Measurements from ENCODE around the gene TENM4. TPM values are rescaled to one million over a fixed set of nuclear protein-coding genes. Genes with fewer than 3 reads are reported as not detected.

Gene TENM4
- total RNA-seq, 1 experiment from 2014 or later, result 0.39 TPM

DNA sequence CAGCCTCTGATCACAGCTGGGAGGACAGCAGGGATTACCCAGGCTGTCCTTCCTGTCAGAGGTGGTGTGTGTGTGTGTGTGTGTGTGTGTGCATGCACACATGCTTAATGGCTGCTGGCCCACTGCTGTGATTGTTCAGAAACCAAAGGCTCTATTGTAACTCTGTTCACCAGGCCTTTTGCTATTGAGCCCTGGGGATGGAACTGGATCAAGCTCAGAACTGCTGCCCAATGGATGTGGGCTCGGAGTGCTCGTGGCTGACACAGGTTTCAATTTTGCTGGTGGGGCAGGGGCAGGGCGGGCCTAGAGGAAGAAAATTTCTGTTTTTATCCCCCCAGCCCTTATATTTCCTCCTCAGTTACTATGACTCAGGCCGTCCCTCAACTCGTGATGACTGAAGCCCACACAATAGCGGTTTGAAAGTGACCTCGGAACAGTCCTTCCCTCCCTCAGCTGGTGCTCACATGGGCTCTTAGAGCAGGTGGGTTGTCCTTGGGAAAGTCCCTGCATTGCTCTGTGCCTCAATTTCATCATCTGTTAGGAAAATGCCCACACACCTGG, 359.3 kb downstream of the TENM4 start:
- DNase-seq (ENCODE audit: low read depth, low spot score) (no peak), ATAC-seq (no peak)
- in situ Hi-C loops (cut with HindIII; ENCODE audit: low pct_unique_long_range_greater_than_20kb, low sequenced_read_pairs), result no loop called here
- TF ChIP-seq, protein P1, sequence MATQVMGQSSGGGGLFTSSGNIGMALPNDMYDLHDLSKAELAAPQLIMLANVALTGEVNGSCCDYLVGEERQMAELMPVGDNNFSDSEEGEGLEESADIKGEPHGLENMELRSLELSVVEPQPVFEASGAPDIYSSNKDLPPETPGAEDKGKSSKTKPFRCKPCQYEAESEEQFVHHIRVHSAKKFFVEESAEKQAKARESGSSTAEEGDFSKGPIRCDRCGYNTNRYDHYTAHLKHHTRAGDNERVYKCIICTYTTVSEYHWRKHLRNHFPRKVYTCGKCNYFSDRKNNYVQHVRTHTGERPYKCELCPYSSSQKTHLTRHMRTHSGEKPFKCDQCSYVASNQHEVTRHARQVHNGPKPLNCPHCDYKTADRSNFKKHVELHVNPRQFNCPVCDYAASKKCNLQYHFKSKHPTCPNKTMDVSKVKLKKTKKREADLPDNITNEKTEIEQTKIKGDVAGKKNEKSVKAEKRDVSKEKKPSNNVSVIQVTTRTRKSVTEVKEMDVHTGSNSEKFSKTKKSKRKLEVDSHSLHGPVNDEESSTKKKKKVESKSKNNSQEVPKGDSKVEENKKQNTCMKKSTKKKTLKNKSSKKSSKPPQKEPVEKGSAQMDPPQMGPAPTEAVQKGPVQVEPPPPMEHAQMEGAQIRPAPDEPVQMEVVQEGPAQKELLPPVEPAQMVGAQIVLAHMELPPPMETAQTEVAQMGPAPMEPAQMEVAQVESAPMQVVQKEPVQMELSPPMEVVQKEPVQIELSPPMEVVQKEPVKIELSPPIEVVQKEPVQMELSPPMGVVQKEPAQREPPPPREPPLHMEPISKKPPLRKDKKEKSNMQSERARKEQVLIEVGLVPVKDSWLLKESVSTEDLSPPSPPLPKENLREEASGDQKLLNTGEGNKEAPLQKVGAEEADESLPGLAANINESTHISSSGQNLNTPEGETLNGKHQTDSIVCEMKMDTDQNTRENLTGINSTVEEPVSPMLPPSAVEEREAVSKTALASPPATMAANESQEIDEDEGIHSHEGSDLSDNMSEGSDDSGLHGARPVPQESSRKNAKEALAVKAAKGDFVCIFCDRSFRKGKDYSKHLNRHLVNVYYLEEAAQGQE (IDR thresholded peaks at IDR 0.05; ENCODE audit: insufficient read depth in 1 of 2, low read depth in 2 of 2, low read length in 1 of 2), result no peak
- TF ChIP-seq, protein P2, sequence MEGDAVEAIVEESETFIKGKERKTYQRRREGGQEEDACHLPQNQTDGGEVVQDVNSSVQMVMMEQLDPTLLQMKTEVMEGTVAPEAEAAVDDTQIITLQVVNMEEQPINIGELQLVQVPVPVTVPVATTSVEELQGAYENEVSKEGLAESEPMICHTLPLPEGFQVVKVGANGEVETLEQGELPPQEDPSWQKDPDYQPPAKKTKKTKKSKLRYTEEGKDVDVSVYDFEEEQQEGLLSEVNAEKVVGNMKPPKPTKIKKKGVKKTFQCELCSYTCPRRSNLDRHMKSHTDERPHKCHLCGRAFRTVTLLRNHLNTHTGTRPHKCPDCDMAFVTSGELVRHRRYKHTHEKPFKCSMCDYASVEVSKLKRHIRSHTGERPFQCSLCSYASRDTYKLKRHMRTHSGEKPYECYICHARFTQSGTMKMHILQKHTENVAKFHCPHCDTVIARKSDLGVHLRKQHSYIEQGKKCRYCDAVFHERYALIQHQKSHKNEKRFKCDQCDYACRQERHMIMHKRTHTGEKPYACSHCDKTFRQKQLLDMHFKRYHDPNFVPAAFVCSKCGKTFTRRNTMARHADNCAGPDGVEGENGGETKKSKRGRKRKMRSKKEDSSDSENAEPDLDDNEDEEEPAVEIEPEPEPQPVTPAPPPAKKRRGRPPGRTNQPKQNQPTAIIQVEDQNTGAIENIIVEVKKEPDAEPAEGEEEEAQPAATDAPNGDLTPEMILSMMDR (IDR thresholded peaks at IDR 0.05), result no peak
- no peak for TF ChIP-seq SIN3A (IDR thresholded peaks at IDR 0.05; ENCODE audit: borderline replicate concordance, insufficient read depth, low read depth, low read length)
- no peak for TF ChIP-seq TCF7L2 (IDR thresholded peaks at IDR 0.05; ENCODE audit: low read depth, low read length)
- no peak for TF ChIP-seq POLR2AphosphoS5 (IDR thresholded peaks at IDR 0.05; ENCODE audit: low read depth, low read length)
- ChIA-PET CTCF (interaction anchor here (0.7 kb wide), 1 partner anchor 42 kb away, joined by 4 read pairs; no protein-coding TSS in a partner anchor), POLR2A (no interaction called here)
- Histone ChIP-seq H3K27me3 (ENCODE audit: control insufficient read depth, insufficient read depth, low read length) (no peaks in the 10 kb centered on the region), H3K36me3 (ENCODE audit: control insufficient read depth, insufficient read depth, low read length) (no peaks in the 10 kb centered on the region), H3K4me3 (ENCODE audit: low read depth in 2 of 2, low read length in 2 of 2) (no peak overlapping the region), H3K27ac (ENCODE audit: low read length) (no peak overlapping the region), H3K4me1 (ENCODE audit: control insufficient read depth, insufficient read depth, low read length) (no peaks in the 10 kb centered on the region), H3K9me3 (ENCODE audit: control insufficient read depth, insufficient read depth, low read depth, low read length) (no peaks in the 10 kb centered on the region)
- intact Hi-C loops (cut with micrococcal nuclease; ENCODE audit: unreplicated experiment), result no loop called here
- no TSS peak for BruUV-seq (replicated peaks)

DNA sequence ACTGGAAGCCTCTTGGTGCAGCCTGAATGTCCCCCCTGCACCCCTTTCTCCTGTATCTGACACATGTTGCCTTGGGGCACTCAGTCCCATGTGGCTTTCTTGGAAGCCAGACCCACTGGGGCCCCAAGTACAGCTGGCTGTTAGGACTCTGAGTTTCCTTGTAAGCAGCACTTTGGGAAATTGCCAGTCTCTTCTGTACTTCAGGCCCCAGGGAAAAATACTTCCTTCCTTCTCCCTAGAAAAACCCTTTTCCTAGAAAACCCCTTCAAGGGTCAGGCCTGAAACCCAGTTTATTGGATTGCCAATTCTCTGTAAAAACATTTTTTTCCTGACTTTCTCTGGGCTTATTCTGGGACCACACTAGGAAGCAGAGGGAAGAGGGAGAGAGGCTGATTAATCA, 360.3 kb downstream of the TENM4 start:
- DNase-seq (ENCODE audit: low read depth, low spot score) (no peak), ATAC-seq (no peak)
- intact Hi-C loops (cut with micrococcal nuclease; ENCODE audit: unreplicated experiment), result no loop called here
- ChIA-PET CTCF (interaction anchor here (0.7 kb wide), 1 partner anchor 41 kb away, joined by 4 read pairs; no protein-coding TSS in a partner anchor), POLR2A (no interaction called here)
- Histone ChIP-seq H3K36me3 (ENCODE audit: control insufficient read depth, insufficient read depth, low read length) (no peaks in the 10 kb centered on the region), H3K27me3 (ENCODE audit: control insufficient read depth, insufficient read depth, low read length) (no peaks in the 10 kb centered on the region), H3K4me3 (ENCODE audit: low read depth in 2 of 2, low read length in 2 of 2) (no peak overlapping the region), H3K9me3 (ENCODE audit: control insufficient read depth, insufficient read depth, low read depth, low read length) (no peaks in the 10 kb centered on the region), H3K4me1 (ENCODE audit: control insufficient read depth, insufficient read depth, low read length) (no peaks in the 10 kb centered on the region), H3K27ac (ENCODE audit: low read length) (no peak overlapping the region)
- BruUV-seq (replicated peaks), result no TSS peak
- TF ChIP-seq POLR2AphosphoS5 (IDR thresholded peaks at IDR 0.05; ENCODE audit: low read depth, low read length), result no peak
- no peak for TF ChIP-seq TCF7L2 (IDR thresholded peaks at IDR 0.05; ENCODE audit: low read depth, low read length)
- TF ChIP-seq SIN3A (IDR thresholded peaks at IDR 0.05; ENCODE audit: borderline replicate concordance, insufficient read depth, low read depth, low read length), result no peak
- TF ChIP-seq, protein P2 (IDR thresholded peaks at IDR 0.05), result no peak
- TF ChIP-seq, protein P1 (IDR thresholded peaks at IDR 0.05; ENCODE audit: insufficient read depth in 1 of 2, low read depth in 2 of 2, low read length in 1 of 2), result no peak
- in situ Hi-C loops (cut with HindIII; ENCODE audit: low pct_unique_long_range_greater_than_20kb, low sequenced_read_pairs), result no loop called here
